HL-60 (cell line): ENCODE data around the gene SAP25.

Experiments
- DNase-seq, 2 experiments: peaks; one replicate each; pipeline ENCODE4 v3.0.0-alpha.2; 2010 to 2020; ENCODE audit warnings: low read depth in 1 of 2, low spot score in 1 of 2
- H3K27ac ChIP-seq: fragments of 250-450 bp; sonication (Bioruptor Pico); replicated peaks from 2 replicates; pipeline ENCODE4 v1.5.1; 2020; ENCODE audit warnings: mild to moderate bottlenecking, moderate library complexity
- H3K27me3 ChIP-seq: fragments of 250-450 bp; sonication (Bioruptor Pico); 2 replicates; pipeline ENCODE4 v1.5.1; 2021; ENCODE audit warnings: mild to moderate bottlenecking, moderate library complexity; ENCODE audit not compliant: insufficient read depth, poor library complexity, severe bottlenecking
- H3K4me3 ChIP-seq: replicated peaks from 2 replicates; pipeline ENCODE4 v1.5.1; 2011; ENCODE audit warnings: mild to moderate bottlenecking, control low read depth, low read length; ENCODE audit not compliant: insufficient read depth
- GABPA ChIP-seq: IDR thresholded peaks from 2 replicates; pipeline ENCODE4 v1.6.1; 2012; ENCODE audit warnings: low read depth
- POLR2AphosphoS5 ChIP-seq: IDR thresholded peaks from 2 replicates; pipeline ENCODE4 v1.6.1; 2012; ENCODE audit warnings: low read depth
- SPI1 ChIP-seq: IDR thresholded peaks from 2 replicates; pipeline ENCODE4 v1.6.1; 2012; ENCODE audit warnings: low read depth, mild to moderate bottlenecking, borderline replicate concordance
- TF ChIP-seq, protein P1 (sequence below): IDR thresholded peaks from 2 replicates; pipeline ENCODE4 v1.6.1; 2012; ENCODE audit warnings: low read depth; ENCODE audit not compliant: insufficient replicate concordance
- TF ChIP-seq, protein P2 (sequence below): IDR thresholded peaks from one replicate; pipeline ENCODE4 v1.5.1; 2011; ENCODE audit warnings: low read length, control low read depth, inconsistent platforms; ENCODE audit not compliant: insufficient read depth

SAP25 gene

DNA sequence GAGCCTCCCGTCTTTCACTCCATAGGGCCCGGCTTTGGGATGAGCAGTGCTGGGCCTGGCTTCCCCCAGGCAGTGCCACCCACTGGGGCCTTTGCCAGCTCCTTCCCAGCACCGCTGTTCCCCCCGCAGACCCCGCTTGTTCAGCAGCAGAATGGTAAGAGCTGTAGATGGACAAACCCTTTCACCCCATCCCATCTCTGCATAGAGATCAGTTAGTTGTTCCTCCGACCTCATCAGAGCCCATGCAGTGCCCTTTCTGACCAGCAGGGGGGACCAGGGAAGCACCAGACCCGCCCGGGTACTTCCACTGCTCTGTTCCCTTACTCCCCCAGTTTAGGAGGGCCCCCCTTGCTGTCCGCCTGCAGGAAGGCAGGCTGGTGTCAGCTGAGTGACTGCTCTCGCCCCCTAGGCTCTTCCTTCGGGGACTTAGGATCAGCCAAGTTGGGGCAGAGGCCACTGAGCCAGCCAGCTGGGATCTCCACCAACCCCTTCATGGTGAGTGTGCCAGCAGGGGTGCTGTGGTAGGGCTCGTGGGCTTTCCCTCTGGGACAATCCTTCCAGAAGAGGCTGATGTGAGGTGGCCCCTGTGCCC is 9.8 kb downstream of the SAP25 start:
- Histone ChIP-seq H3K4me3 (no peak overlapping the region), H3K27me3 (no peaks in the 10 kb centered on the region), H3K27ac (no peak overlapping the region)
- TF ChIP-seq, protein P1, sequence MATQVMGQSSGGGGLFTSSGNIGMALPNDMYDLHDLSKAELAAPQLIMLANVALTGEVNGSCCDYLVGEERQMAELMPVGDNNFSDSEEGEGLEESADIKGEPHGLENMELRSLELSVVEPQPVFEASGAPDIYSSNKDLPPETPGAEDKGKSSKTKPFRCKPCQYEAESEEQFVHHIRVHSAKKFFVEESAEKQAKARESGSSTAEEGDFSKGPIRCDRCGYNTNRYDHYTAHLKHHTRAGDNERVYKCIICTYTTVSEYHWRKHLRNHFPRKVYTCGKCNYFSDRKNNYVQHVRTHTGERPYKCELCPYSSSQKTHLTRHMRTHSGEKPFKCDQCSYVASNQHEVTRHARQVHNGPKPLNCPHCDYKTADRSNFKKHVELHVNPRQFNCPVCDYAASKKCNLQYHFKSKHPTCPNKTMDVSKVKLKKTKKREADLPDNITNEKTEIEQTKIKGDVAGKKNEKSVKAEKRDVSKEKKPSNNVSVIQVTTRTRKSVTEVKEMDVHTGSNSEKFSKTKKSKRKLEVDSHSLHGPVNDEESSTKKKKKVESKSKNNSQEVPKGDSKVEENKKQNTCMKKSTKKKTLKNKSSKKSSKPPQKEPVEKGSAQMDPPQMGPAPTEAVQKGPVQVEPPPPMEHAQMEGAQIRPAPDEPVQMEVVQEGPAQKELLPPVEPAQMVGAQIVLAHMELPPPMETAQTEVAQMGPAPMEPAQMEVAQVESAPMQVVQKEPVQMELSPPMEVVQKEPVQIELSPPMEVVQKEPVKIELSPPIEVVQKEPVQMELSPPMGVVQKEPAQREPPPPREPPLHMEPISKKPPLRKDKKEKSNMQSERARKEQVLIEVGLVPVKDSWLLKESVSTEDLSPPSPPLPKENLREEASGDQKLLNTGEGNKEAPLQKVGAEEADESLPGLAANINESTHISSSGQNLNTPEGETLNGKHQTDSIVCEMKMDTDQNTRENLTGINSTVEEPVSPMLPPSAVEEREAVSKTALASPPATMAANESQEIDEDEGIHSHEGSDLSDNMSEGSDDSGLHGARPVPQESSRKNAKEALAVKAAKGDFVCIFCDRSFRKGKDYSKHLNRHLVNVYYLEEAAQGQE = no peak
- TF ChIP-seq GABPA = no peak
- TF ChIP-seq SPI1 = no peak
- TF ChIP-seq, protein P2, sequence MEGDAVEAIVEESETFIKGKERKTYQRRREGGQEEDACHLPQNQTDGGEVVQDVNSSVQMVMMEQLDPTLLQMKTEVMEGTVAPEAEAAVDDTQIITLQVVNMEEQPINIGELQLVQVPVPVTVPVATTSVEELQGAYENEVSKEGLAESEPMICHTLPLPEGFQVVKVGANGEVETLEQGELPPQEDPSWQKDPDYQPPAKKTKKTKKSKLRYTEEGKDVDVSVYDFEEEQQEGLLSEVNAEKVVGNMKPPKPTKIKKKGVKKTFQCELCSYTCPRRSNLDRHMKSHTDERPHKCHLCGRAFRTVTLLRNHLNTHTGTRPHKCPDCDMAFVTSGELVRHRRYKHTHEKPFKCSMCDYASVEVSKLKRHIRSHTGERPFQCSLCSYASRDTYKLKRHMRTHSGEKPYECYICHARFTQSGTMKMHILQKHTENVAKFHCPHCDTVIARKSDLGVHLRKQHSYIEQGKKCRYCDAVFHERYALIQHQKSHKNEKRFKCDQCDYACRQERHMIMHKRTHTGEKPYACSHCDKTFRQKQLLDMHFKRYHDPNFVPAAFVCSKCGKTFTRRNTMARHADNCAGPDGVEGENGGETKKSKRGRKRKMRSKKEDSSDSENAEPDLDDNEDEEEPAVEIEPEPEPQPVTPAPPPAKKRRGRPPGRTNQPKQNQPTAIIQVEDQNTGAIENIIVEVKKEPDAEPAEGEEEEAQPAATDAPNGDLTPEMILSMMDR = peak; percentile 95
- TF ChIP-seq POLR2AphosphoS5 = no peak
- peak; percentile 68 to 77 for DNase-seq

DNA sequence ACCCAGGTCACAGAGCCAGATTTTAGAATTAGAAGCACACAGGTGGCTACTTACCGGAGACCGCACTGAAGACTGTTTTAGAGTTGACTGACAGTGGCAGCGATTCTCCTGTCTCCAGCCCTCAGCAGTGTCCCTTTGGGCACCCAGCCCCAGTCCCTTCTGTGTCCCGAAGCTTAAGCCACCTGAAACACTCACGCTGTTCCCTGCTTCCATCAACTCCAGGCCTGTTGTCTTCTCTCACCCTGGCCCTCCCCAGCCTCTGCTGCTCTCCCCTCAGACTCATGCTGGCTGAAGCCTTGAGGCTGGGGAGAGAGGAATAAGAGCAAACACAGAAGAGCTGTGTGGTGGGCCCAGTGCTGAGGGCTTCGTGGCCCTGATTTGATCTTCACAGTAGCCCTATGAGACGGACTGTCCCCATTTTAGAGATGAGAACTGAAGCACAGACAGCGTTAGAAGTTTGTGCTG is 10.6 kb downstream of the SAP25 start:
- H3K27ac ChIP-seq = no peak overlapping the region
- no peak overlapping the region for H3K4me3 ChIP-seq
- TF ChIP-seq GABPA = no peak
- no peak for TF ChIP-seq SPI1
- TF ChIP-seq, protein P2 = no peak
- TF ChIP-seq, protein P1 = no peak
- no peak for TF ChIP-seq POLR2AphosphoS5
- H3K27me3 ChIP-seq = no peaks in the 10 kb centered on the region
- no peak for DNase-seq

DNA sequence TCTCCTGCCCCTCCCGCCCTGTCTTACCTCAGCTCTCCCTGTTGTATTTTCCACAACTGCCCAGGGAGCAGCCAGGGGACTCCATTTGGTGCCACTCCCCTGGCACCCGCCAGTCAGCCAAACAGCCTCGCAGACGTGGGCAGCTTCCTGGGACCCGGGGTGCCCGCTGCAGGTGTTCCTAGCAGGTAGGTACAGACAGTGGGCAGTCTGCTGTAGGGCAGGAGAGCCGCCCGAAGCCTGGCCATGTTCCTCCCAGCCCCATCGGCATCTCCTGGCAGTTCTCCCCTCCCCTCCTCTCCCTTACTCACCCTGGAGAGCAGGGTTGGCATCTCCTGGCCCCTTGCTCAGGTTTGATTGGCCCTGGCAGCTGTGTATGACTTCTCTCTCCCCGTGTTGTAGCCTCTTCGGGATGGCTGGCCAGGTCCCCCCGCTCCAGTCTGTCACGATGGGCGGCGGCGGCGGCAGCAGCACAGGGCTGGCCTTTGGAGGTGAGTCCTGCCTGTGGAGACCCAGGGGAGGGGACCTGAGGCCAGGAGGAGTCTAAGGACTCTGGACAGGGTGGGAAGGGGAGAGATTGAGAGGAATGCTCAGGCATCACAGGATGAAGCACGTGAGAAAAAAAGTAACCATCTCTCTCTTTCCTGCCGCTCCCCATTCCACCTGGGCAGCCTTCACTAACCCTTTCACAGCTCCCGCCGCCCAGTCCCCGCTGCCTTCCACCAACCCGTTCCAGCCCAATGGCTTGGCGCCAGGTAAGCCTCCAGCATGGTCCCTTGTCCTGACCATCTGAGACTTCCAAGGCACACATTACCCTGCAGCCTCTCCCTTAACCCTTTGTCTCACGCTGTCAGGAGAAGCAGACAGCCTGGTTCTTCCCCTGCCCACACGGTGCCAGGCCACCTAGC is 11.3 kb downstream of the SAP25 start:
- Histone ChIP-seq H3K27ac (no peak overlapping the region), H3K4me3 (no peak overlapping the region), H3K27me3 (no peaks in the 10 kb centered on the region)
- TF ChIP-seq SPI1 (no peak), POLR2AphosphoS5 (no peak), GABPA (no peak)
- TF ChIP-seq, protein P2 = no peak
- TF ChIP-seq, protein P1 = no peak
- no peak for DNase-seq
